HG03280 (cell line): Measurements from ENCODE around the gene SLC16A7.
"Not testable (repeated sequence)": the region's sequence is repeated elsewhere in the genome, so short reads cannot be mapped to it uniquely, and the experiment has no call there.

Source experiments
- ATAC-seq: cut with Tn5 transposase; IDR thresholded peaks from one replicate; pipeline ENCODE4 v1.9.1; 2021; ENCODE audit warnings: mild to moderate bottlenecking, moderate library complexity; ENCODE audit not compliant: unreplicated experiment

Gene SLC16A7

DNA sequence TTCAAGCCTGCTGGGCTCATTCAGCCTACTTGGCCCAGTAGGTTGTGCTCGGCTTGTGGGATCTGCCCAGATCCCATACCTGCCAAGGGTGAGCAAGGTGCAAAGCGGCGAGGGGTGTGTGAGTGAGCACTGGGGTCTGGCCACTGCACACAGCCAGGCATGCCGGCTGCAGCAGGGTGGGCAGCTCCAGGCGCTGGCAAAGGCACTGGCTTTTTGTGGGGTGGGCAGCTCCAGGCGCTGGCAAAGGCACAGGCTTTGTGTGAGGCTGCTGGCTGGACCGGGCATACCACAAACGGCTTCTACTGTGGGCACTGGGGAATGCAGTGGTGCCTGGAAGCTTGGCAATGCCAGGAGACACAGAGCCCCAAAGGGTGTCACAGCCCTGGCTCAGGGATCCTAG, 137.4 kb downstream of the SLC16A7 start:
- ATAC-seq: no peak

DNA sequence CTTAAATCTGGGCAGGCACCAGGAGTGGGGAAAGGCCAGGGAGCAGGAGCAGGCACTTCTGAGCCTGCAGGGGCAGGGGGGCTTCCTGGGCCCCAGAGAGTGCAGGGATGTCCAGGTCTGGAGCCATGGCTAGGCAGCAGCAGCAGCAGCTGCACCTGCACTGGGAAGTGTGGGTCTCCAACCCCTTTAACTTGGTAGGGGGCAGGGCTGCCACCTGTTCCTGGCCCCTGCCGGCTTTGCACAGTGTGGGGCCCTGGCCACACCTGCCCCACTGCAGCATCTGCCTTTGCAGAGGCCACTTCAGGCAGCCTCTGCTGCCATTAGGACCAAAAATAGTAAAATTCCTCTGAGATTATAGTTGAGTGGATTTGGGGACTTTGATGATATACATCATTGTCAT, 138.5 kb downstream of the SLC16A7 start:
- no peak for ATAC-seq

DNA sequence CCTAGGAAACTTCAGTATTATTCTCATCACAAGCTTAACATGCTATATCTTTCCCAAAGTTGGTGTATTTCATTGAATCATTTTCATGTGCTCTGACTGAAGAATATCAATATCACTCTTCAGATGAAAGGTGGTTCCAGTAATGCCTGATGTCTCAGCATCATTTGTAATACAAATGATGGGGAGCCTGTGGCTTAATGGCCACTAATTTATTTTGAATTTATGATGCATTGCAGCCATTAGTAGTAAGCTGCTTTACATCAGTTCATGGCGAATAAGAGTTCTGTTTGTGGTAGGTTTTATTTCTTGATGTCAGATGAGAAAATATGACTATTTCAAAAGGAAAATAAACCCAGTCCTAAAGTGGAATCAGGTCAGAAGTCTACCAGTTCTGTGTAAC, 139.4 kb downstream of the SLC16A7 start:
- ATAC-seq: no peak

DNA sequence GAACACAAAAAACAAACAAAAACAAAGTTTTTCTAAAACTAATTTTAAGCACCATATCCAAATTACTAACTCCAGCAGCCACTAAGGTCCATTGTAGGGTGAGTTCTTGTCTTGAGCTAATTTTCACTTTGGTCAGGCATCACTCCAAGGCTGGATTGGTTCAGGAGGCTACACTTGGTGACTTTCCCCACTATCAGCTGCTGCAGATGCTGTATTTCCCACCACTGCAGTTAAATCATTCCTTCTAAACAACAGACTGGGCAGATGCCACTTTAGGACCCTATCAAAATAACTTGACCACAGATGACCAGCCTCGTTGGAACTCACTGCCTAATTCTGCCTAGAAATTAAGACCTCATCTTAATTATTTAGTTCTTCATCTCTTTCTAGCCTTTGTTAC, 140.5 kb downstream of the SLC16A7 start:
- no peak for ATAC-seq

DNA sequence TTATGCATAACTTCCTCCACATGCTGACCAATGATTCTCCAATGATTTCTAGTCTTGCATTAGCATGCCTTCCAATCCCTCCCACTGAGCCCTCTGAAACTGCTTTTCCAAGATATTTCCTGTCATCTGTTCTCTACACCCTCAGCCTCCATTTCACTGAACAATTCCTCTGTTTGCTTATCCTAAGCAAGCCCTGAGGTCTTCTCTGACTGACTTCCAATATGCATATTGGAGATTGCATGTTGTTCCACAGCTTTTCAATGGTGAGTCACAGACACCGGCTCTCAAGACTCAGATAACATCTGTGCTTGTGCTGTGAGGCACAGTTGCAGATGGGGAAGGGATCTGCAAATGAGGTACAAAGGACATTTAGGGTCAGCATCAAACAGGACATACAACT, 141.0 kb downstream of the SLC16A7 start:
- no peak for ATAC-seq

DNA sequence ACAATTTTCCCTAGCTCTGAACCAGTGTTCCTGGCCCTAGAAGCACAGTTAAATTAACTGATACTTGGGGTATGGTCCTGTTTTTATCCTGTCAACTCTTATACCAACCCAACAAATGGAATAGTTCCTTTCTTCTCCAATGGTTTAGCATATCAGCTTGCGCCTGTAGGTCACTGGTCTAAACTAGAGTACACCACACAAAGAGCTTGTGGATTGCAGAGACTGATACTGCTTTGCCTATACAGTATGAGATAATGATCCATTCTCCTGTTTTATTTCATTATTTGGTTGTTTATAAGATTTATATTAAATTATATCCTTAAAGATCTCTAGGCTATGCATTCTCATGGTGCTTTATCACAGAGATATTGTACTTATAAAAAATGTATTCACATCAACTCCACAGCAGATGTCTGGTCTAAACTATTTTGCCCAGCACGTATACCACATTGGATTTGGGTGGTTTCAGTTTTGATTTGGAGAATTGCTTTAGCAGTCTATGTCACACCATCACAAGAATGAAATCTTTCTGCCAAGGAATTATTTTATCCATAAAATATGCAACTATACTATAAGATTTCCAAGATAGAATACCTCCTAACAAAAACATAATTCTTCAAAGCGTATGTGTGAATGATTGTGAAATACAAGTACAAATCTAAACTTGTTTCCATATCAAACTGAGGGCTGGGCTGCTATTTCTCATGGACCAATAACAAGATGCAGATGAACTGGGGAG, 142.1 kb downstream of the SLC16A7 start:
- no peak for ATAC-seq

DNA sequence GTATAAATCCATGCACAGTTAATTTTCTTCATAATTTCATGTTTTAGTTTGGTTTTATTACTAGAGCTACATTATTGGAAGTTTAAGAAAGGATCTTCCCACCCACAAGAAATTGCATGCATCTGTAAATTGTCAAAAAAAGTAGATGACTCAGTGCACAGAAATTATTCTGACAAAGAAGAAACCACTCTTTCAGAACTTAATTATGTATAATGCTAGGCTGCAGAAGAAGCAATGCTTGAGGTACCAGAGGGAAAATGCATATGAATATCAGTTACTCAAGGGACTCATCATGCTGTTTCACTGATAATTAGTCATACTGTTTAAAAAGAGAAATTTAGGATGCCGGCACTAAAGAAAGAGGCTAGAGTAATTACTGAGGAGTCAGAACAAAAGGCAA, 147.0 kb downstream of the SLC16A7 start:
- ATAC-seq: no peak

DNA sequence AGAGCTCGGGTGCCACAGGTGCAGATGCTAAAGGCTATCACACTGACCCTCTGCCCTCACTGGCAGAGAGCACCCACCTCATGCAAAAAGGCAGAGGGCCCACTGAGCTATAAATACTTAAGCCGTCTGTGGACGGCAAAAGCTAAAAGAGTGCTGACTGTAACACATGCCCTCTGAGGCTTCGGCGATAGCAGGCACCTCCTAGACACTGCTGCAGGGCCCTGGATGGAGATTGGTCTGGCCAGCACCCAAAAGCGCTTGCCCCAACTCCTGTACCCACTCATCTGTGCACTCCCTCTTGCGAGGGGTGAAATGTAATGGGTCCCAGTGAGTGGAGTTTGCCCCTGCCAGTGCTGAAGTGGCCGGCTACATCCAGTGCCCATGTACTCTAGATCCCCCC, 148.7 kb downstream of the SLC16A7 start:
- ATAC-seq: no peak

DNA sequence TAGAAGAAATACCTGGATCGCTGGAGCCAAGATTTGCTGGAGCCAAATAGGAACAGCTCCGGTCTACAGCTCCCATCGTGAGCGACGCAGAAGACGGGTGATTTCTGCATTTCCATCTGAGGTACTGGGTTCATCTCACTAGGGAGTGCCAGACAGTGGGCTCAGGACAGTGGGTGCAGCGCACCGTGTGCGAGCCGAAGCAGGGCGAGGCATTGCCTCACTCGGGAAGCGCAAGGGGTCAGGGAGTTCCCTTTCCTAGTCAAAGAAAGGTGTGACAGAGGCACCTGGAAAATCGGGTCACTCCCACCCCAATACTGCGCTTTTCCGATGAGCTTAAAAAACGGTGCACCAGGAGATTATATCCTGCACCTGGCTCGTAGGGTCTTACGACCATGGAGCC, 155.3 kb downstream of the SLC16A7 start:
- not testable (repeated sequence) for ATAC-seq

DNA sequence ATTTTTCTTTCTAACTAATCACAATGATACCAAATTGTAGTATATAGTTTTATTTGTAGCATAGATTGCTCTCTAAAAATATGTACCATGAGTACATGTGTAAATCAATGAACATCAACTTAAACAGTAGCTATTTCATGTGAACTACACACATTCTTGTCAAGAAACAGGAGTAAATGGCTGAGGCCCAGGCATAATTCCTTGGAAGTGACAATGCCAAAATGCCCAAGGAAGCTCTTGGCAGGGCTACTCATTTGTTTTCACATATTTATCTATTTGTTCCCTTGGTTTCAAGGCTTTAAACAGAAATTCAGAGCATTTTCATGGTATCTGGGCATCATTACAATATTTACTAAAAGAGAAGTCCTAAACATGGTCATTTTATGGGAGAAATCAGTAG, 165.7 kb downstream of the SLC16A7 start:
- ATAC-seq: no peak

DNA sequence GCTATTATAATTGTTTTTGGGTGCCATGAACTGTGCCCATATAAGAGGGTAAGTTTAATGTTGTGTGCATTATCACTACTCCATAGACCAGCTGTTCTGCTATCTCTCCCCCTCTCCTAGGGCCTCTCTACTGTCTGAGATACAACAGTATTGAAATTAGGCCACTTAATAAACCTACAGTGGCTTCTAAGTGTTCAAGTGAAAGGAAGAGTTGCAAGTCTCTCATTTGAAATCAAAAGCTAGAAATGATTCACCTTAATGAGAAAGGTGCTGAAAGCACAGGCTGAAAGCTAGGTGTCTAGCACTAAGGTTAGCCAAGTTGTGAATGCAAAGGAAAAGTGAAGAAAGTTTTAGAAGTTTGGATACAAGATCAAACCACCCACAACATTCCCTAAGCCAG, 168.0 kb downstream of the SLC16A7 start:
- ATAC-seq: no peak

DNA sequence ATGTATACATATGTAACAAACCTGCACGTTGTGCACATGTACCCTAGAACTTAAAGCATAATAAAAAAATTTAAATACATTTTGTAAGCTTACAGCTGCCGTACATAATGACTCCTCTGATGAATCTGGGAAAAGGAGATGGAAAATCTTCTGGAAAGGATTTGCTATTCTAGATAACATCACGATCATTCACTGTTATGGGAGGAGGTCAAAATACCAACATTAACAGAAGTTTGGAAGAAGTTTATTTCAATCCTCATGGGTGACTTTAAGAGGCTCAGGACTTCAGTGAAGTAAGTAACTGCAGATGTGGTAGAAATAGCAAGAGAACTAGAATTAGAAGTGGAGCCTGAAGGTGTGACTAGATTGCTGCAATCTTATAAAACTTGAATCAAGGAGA, 172.2 kb downstream of the SLC16A7 start:
- no peak for ATAC-seq

DNA sequence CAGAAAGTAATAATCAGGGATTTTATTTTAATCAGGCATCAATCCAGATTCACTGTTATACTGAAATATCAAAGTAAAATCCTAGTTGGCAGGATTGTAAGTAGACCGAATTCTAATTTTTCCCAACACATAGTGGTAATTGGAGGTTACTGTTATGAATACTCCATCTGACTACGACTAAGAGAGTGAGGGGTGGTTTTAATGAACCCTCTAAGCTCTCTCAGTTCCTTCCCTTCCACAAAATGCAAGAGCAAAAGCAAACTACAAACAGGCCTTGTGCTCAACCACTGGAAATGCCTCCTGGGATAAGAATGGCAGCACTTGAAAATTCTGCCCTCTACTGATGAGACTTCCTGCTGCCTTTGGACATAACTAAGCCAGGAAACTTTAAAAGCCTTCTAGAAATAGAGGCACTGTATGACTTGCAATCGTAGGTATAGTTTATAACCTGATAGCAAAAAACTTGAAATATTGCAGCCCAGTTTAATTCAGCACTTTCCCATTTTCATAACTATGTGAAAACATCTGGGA, 184.8 kb downstream of the SLC16A7 start:
- no peak for ATAC-seq

DNA sequence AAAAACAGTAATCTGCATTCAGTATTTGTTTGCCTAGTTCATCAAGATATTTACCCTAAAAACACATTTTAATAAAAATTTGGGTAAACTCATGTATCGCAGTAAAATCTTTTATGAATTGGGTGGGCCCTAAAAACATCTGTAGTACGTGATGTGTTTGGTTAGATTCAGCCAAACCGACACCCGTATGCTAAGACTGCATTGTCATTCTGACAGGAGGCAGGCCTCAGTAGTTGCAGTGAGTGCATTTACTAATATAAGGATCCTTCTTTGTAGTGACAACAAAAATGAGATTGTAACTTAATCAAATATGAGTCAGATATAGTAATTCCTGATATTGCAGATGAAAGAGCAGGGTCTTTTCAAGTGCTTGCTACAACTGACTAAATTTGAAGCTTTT, 191.8 kb downstream of the SLC16A7 start:
- no peak for ATAC-seq

DNA sequence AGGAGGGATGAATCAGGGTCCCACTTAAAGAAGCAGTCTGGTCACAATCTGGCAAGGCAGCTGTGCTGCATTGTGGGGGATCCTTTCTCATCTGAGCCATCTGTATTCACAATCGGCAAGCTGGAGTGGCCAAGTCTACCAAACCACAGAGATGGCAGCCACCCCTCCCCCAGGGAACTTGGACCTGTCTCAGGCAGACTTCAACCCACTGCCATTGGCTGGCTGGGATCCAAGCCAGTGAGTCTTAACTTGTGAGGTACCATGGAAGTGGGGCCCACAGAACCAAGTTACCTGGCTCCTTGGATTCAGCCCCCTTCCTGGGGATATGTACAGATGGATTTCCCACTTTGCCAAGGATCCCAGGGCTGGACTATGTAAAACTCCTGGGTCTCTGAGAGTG, 196.8 kb downstream of the SLC16A7 start:
- ATAC-seq: no peak

DNA sequence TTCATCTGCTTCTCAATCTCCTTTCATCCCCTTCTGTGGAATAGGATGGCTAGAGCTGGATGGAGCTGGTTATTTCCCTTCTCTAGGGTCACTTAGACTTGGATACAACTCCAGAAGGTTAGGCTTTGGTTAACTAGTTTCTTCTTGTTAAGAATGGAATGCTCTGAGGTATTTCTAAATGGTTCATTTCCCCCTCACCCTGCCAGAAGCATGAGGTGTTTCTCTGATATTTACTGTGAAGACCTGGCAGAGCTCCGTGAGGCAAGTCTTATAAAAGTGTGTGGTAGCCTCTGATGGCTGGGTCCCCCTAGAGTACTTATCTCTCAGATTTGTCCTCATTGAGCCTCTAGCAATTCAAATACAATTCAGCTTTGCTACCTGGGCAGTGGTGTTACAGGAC, 207.9 kb downstream of the SLC16A7 start:
- ATAC-seq: no peak

DNA sequence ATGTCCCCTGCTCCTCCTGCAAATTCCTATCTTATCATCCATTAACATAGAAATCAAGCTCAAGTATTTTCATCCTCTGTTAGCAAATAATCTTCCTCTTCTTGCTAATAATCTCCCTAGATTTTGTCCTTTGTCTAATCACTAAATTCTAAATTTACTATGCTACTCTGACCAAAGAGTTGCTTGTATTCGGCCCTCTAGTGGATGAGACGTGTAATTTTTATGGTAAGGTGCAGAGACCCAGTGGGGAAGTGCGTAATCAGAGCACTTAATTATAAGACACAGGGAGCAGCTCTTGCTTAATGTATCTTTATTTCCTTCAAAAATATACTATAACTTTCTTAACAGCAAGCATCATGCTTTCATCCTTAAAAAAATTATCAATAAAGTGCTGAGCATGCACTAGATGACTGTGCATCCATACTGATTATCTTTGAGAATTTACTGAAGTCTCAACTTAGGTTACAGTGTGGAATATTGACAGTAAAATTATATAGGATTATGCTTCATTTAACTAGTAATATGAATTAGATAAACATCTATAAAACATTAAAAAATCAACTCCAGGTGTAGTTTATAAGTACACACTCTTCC, 212.6 kb downstream of the SLC16A7 start:
- peak; percentile 85 for ATAC-seq

DNA sequence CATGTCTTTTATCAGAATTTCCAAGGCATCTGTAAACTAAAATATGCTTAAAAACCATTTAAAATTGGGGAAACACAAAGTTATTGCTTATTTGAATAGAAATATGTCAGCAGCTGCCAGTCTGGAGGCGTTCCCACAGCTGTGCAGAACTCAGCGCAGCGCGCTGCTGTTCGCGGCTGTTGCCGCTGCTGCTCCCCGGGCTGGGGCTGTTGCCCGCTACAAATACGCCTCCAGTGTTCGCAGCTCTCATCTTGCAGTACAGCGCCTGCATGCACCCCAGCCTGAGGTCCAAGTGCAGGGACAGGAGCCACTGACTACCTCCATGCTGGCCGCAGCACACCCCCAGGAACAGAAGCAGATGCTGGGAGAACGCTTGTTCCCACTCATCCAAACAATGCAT, 216.2 kb downstream of the SLC16A7 start:
- ATAC-seq: no peak

DNA sequence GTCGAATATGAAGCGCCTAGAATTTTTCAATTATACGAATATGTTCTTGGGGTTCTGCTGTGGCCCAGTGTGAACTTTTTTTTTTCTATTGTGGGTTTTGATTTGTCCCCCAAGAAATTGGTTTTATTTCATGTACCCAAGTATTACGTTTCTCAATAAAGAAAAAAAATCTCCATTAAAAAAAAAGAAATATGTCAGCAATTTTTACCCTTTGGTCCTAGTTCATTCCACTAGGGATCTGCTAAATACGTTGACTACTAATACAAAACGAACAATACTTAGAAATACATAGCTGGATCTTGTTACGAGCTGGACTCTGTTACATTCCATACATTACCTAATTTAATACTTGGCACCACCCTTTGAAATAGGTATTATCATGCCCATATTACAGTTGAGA, 216.9 kb downstream of the SLC16A7 start:
- ATAC-seq: no peak

DNA sequence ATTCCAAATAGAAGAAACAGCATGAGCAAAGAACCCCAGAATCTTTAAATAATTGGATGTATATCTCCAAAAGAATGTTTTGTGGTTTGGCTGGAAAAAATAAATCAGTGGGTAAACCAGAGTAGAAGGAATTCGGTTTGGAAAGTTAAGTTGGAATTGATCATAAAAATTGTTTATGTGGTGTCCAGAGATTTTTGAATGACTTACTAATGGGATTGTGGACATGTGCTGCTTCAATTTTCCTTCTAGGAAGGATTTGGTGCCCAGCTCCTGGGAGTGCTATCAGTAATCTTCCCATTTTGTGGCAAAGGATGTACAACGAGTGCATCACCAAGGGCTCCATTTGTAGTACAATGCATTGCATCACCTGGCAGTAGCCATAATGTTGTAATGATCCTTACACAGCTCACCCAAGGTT, 224.8 kb downstream of the SLC16A7 start:
- ATAC-seq: no peak

DNA sequence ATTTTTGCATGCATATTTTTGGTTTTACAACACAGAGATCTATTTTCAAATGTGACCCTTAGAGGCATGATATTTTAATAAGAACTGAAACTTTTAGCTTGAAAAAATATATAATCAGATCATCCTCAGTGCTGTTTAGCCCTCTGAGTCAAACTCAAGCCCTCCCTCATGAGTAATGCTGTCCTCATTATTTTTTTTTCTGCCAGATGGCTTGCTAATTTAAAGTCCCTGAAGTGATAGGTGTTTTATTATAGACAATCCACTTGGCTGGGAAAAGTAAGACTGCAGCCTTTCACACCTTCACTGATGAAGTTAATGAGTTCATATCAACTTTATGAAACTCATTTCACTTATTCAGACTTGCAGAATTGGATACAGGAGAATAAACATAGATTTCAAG, 227.7 kb downstream of the SLC16A7 start:
- no peak for ATAC-seq

DNA sequence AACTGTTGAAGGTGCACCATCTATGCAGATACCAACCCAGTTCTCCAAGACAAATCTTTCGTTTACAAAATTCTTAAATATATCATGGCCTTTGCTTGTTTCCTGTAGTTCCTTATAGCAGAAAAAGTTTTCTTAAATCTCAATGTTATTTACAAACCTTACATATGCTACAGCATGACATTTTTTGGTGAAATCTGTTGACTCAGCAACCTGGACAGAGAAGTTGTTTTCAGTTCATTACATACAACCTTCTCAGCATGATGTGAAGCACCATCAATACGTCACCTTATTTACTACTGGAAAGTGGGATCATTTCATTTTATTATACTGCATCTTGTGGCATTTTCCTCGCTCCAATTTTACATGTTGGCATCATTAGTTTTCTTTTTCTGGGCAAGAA, 231.9 kb downstream of the SLC16A7 start:
- ATAC-seq: no peak

DNA sequence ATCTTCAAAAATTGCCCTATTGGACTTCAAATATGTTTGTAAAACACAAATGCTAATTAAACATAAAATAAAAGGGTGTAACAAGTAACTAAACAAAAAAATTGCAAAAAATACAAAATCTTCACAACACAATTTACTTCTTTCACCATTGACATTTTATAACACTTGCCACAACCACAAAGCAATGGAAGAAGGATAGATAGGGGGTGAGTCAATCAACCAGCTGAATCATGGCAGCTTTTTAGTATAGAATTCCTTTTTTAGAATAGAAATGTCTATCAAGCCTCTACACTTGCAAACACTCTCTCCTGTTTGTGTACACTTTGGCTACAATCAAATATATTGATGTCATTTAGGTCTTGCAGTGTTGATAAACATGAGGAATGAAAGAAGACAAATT, 232.7 kb downstream of the SLC16A7 start:
- ATAC-seq: no peak
